ENCODE results near the gene CRTC3.
"Not testable (repeated sequence)": the region's sequence is repeated elsewhere in the genome, so short reads cannot be mapped to it uniquely, and the experiment has no call there.

The CRTC3 gene

DNA sequence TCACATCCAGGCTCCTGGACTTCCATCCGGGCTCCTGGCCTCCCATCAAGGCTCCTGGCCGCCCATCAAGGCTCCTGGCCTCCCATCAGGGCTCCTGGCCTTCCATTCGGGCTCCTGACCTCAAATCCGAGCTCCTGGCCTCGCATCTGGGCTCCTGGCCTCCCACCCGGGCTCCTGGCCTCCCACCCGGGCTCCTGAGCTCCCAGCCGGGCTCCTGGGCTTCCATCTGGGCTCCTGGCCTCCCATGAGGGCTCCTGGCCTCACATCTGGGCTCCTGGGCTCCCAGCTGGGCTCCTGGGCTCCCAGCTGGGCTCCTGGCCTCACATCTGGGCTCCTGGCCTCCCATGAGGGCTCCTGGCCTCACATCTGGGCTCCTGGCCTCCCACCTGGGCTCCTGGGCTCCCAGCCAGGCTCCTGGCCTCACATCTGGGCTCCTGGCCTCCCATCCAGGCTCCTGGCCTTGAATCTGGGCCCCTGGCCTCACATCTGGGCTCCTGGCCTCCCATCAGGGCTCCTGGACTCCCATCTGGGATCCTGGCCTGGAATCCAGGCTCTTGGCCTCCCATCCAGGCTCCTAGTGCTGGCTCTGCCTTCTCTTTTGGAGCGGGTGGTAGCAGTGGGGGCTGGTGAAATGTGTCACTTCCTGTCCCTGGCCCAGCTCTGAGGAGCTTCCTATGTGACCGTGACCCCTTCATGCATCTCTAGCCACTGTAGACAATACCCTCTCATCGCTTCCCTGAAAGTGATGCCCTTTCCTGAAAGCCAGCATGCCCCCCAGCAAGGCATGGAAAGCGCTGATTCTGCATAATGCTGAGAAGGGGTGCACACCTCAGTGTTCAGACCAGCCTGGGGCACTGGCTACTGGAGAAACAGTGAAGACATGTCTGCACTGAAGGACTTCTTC, 124.8 kb downstream of the CRTC3 start:
- no peak for ATAC-seq

DNA sequence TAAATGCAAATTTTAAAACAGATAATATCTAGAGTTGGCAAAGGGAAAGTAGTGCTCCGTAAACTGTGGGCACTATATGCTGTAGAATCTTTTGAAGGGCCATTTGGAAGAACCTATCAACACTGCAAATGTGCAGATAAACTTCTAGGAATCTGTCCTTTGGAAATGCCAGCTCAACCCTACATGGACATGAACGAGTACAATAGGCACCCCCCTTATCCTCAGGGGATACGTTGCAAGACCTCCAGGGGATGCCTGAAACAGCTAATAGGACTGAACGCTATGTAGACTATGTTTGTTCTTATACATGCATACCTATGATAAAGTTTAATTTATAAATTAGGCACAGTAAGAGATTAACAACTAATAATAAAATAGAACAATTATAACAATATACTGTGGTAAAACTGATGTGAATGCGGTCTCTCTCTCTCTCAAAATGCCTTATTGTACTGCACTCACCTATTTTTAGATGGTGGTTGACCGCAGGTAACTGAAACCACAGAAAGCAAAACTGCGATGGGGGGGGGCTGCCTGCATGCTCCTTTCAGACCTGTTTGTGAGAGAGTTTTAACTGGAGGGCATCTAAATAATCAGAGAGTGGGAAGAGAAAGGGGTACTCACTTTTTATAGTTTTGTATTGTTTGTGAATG, 127.9 kb downstream of the CRTC3 start:
- peak; percentile 27 to 42 for ATAC-seq

DNA sequence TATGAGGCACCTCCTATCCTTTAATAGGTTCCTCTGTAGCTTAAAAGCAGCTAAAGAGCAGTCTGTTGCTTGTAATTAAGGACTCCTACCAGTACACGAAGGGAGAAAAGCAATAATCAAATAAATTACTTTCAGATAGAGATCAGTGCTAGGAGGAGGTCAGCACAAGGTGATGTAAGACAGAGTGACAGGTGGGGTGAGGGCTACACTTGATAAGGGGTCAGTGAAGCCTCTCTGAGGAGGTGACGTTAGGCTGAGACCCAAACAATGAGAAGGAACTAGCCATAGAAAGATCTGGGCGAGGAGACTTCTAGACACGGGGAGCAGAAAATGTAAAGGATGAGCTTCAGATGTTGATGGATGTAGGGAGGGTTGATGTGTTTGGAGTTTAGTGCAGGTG, 129.8 kb downstream of the CRTC3 start:
- no peak for ATAC-seq

DNA sequence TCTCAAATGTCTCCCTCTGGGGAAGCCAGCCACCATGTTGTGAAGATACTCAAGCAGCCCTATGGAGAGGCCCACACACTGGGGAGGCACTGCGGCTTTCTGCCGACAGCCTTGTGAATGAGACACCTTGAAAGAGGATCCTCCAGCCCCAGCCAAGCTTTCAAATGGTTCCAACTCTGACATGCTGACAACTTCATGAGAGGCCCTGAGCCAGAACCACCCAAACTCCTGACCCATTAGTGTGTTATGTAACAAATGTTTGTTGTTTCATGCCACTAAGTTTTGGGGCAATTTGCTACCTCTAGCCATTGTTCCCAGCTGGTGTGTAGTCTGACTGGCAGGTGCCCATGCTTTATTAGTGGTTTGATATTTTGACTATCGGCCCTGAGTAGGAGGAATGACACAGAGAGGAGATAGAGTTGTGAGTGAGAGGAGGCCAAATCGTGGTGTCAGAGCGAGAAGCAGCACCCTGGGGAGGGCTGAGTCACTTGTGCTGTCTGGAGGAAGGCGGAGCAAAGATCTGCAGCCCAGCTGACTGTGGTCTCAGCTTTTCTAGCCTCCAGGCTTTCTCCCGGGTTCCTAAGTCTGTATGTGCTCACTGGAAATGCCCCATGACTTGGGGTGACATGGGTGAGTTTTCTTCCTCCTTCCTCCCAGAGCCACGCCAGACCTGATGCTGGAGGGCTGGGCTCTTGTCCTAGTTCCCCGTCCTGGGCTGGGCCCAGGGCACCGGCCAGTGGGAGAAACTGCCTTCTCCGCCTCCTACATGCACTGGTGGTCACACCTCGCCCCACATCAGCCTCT, 130.7 kb downstream of the CRTC3 start:
- peak; percentile 96 to 97 for ATAC-seq

DNA sequence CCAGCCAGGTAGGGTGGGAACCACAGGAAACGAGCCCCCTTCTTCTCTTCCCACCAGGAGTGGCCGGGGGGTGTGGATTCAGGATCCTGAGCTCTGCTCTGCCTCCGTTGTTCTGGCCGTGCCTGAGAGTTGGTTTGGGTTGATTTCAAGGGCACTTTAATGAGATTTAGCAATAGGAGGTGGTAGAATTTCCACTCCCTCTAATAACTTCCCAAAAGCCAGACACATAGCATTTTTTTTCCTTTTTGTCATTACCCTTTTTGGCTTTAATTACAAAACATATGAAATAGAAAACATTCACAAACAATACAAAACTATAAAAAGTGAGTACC, 131.2 kb downstream of the CRTC3 start:
- ATAC-seq = not testable (repeated sequence)

DNA sequence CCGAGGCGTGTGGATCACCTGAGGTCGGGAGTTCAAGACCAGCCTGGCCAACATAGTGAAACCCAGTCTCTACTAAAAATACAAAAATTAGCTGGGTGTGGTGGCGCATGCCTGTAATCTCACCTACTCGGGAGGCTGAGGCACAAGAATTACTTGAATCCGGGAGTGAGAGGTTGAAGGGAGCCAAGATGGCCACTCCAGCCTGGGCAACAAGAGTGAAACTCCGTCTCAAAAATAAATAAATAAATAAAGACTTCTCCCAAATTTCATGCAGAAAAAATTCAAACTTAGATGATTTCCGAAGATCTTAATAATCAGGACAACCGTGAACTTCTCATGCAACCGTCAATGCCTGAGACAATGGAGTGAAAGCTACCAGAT, 134.3 kb downstream of the CRTC3 start:
- not testable (repeated sequence) for ATAC-seq

DNA sequence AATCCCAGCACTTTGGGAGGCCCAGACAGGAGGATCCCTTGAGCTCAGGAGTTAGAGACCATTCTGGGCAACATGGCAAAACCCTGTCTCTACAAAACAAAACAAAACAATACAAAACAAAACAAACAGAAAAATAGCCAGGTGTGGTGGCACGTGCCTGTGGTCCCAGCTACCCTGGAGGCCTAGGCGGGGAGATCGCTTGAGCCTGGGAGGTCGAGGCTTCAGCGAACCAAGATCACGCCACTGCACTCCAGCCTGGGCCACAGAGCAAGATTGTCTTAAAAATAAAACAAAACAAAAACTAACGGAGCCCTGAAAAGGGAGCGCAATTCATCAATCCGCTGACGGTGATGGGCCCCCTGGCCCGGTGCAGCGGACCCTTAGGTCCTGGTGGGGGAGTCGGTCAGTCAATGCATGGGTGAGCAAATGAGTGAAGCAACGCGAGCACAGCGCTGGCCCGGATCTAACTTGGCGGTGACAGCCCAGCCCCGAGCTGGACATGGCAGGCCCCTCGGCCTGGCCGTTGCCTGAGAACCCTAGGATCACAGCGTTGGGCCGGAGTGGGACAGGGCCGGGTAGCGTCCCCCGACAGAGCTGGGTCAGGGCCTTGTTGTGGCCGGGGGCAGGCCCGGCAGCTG, 135.0 kb downstream of the CRTC3 start:
- no peak for ATAC-seq

DNA sequence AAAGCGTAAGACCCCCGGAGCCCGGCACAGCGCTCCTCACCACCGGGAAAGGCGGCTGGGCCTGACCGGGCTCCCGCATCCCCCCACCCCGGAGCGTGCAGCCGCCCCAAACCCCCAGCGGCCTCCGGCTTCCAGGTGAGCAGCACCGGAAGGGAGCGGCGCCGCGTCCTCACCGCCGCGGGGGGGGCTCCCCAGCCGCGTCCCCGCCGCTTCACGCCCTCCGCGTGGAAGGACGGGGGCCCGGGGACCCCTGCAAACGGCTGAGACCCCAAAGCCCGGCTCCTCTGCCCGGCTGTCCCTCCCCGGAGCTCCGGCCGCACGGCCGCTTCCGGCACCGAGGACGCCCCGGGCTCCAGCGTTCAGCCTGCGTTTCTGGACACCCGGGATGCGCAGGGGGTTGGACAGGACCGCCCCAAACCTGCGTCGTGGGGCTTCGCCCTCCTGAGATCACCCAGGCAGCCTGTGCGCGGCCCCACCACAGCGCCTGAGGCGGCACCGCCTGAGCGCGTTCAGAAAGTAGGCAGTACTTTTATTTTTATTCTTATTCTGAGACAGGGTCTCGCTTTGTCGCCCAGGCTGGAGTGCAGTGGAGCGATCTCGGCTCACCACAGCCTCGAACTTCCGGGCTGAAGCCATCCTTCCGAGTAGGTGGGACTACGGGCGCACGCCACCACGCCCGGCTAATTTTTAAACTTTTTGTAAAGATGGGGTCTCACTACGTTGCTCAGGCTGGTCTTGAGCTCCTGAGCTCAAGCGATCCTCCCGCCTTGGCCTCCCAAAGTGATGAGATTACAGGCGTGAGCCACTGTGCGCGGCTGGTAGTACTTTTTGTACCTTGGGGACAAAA, 135.8 kb downstream of the CRTC3 start:
- peak; percentile 32 to 59 for ATAC-seq

DNA sequence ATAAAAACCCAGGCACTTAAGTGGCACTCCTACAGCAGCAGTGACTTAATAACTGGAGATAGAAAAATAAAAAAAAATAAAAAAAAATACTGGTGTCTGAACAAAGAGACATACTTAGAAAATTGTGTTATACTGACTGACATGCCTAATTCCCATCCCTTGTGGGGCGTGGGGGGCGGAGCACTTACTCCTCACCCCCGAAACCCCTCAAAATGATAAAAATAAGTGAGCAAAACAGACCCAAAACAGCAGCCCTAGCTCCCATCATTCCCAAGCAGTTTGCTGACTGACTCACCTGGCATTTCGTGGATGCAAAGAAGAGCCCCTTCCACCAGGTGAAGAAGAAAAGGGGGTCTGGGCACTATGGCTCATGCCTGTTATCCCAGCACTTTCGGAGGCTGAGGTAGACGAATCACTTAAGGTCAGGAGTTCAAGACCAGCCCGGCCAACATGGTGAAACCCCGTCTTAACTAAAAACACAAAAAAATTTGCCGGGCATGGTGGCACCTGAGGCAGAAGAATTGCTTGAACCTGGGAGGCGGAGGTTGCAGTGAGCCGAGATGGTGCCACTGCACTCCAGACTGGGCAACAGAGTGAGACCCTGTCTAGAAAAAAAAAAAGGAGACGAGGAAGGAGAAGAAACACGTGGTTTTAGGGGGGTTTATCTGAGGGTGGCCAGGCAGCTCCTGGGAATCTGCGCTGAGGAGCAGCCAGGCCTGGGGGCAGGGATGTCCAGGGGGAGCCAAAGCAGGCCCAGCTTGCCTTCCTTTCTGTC, 136.6 kb downstream of the CRTC3 start:
- ATAC-seq = no peak

DNA sequence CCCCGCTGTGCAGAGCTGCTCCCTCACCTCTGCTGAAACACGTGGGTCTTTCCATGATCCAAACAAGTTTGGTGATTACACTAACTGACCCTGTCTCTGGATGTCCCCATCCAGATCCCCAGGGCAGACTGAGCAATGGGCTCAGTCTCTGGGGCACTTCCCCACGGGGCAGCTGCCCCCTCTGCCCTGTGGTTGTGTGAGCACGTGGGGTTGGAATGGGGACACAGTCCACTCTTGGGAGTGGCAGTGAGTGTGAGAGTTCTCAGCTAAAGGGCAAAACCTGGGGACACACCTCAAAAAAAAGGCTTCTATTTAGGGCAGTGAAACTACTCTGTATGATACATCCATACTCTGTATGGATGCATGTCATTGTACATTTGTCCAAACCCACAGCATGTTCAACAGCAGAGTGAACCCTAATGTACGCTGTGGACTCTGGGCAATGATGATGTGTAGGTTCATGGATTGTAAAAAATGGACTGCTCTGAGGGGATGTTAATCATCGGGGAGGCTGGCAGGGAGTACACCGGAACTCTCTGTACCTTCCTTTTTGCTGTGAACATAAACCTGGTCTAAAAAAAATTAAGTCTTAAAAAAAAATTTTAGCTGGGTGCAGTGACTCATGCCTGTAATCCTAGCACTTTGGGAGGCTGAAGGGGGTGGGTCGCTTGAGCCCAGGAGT, 137.5 kb downstream of the CRTC3 start:
- no peak for ATAC-seq

DNA sequence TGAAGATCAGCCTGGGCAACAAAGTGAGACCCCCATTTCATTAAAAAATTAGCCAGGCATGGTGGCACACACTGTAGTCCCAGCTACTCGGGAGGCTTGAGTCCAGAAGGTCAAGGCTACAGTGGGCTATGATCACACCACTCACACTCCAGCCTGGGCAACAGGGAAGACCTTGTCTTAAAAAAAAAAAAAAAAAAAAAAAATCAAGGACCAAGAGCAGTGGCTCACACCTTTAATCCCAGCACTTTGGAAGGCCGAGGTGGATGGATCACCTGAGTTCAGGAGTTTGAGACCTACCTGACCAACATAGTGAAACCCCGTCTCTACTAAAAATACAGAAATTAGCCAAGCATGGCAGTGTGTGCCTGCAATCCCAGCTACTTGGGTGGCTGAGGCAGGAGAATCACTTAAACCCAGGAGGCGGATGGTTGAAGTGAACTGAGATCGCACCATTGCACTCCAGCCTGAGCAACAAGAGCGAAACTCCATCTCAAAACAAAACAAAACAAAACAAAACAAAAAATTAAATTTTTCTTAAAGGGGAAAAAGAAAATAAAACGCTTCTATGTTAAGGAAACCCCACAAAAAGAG, 138.1 kb downstream of the CRTC3 start:
- not testable (repeated sequence) for ATAC-seq

DNA sequence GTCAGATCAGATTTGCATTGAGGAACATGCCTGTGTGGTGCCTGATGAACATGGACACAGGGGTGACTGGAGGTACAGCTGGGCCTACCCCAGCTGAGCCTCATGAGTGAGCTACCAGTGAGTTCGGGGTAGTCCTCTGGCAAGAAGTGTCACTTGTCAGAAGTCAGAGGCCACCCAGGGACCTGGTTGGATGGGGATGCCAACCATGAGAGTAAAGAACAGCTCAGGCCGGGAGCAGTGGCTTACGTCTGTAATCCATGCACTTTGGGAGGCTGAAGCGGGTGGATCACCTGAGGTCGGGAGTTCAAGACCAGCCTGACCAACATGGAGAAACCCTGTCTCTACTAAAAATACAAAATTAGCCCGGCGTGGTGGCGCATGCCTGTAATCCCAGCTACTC, 140.9 kb downstream of the CRTC3 start:
- not testable (repeated sequence) for ATAC-seq

DNA sequence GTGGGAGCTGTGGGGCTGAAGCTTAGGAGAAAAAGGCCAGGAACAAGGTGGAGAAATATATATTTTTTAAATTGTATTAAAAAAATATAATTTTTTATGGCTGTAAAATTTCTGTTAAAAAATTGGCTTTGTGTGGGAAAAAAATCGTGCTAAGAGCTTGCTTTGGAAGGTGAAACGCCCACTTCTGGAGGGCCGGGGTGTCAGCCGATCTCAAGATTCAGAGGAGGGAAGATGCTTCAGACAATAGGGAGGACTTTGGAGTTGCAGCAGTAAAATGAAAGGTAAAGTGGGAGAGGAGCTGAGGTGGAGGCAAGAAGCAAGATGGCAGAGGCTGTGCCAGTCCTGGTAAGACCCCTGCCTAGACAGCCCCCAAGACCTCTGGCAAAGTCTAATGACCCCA, 141.5 kb downstream of the CRTC3 start:
- no peak for ATAC-seq

DNA sequence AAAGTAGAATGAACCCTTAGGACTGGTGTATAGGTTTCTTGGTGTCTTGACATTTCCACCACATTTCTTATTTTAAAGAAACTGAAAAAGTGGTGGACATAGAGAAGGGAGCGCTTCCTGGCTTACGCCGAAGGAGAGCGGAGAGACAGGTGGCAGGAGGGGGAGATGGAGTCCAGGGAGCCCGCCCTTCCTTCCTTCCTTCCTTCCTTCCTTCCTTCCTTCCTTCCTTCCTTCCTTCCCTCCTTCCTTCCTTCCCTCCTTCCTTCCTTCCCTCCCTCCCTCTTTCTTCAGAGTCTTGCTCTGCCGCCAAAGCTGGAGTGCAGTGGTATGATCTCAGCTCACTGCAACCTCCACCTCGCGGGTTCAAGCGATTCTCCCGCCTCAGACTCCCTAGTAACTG, 143.6 kb downstream of the CRTC3 start:
- not testable (repeated sequence) for ATAC-seq

DNA sequence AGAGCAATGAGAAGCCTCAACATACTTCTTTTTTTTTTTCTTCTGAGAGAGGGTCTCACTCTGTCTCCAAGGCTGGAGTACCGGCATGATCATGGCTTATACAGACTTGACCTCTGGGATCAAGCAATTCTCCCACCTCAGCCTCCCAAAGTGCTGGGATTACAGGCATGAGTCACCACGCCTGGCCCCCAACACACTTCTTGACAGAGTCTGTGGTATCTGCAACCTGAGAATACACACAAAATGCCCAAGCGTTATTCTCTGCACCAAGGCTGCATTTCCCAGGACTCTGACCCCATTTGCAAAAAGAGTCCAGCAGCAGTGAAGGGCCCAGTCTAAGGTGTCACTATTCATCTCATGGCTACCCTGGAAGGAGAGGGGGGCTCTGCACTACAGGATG, 144.8 kb downstream of the CRTC3 start:
- no peak for ATAC-seq

DNA sequence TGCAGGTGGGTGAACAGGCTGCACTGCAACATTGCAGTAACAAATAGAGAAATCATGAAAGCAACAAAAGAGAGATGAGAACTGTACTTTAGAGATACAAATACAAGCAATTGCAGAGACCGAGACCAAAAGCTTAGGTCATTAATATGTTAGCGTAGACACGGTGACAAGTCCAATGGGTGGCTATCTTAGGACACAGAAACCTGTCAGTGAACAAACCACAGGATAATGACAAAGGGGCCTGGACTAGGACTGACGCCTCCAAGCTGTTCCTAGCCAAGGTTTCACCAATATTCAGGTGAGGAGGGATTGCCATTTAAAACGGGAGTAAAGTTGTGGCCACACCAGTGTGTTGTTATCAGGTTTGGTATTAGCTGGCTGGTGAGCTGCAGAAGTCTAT, 145.7 kb downstream of the CRTC3 start:
- no peak for ATAC-seq

DNA sequence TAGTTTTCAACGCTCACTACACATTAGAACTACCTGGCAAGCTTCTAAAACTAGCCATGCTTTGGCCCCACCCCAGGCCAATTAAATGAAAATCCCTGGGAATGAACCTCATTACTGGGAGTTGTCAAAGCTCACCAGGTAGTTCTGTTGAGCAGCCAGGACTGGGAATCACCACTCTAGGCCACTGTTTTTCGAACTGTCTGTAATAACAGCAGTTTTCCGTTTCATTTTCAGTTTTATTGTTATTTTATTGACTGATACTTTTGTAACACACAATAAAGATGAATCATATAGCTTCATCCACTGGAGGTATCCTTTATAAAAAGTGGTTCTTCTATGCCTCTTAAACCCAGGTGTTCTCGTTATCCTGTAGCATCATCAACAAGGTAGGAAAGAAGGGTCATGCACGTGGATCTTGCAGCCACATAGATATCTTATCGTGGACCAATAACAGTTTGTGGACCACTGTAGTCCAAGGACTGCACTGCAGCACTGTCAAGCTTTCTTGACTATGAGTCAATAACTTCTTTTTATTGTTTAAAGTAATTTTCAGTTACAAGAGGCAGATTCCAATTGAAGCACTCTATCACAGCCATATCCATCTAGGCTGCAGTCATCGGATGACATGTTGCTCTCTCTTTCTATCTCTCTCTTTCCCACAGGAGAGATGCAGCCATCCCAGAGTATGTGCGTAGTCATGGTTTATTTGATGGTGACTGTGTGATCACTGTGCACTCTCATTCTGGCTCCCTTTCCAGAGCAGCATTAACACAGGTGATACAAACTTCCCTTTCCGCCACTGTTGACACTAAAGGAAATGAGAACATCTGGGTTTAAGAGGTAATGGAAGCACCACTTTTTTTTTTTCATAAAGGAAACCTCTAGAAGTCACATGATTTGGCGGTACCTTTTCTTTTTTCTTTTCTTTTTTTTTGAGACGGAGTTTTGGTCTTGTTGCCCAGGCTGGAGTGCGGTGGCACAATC, 148.4 kb downstream of the CRTC3 start:
- peak; percentile 80 to 85 for ATAC-seq

DNA sequence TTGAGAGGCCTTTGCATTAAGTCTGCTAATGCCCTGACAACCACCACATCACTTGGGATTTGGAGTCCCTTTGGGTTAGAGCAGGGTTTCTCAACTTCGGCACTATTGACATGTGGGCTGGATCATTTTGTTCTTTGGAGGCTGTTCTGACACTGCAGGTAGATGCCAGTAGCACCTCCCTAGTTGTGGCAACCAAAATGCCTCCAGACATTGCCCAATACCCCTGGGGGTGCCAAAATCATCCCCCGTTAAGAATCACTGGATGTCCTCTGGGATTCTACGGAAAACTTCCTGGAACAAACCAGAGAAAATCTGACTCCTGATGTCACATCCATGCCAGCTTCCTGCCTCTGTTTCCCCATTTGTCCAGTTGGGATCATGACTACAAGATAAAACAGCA, 150.2 kb downstream of the CRTC3 start:
- no peak for ATAC-seq

DNA sequence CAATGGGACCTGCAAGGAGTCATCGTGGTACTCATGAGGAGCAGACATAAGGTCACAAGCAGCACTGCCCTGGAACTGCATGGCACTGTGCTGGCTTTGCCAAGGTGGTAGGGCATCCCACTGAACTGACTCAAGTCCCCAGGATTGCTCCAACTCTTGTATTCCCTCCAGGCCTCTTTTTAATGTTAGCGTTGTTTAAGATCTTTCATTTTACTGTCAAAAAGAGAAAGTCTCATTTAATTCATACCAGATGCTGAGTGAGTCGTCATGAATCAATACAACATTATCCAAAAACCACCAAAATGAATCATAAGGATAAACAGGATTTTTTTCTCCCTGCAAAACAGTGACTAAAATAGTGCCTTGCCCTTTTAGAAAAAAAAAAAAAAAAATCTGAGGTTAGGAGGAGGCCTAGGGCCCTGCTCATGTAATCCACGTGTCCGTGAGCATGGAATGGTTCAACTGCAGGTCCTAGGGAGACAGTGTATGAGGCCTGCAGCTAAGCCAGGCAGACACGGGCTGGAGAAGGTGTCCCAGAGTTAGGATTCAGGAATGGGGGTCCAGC, 150.7 kb downstream of the CRTC3 start:
- no peak for ATAC-seq

Data from activated CD4-positive, CD25-positive, alpha-beta regulatory T cell treated with anti-CD3 and anti-CD28 coated beads, Interleukin-2, amount 50 U/mL, for 24 hours (primary cell).